C4-2B (cell line): ENCODE measurements around the gene CYP17A1.

Source experiments
- H3K27ac ChIP-seq: fragments of 450-650 bp; 2 replicates; pipeline ENCODE4 v1.5.1; 2017
- CTCF ChIP-seq: fragments of 450-650 bp; conservative IDR thresholded peaks from 2 replicates; pipeline ENCODE4 v1.5.1; 2017; ENCODE audit warnings: mild to moderate bottlenecking
- ZFX ChIP-seq: fragments of 450-650 bp; IDR thresholded peaks from 2 replicates; pipeline ENCODE4 v1.6.1; 2017

CYP17A1 gene

GRCh38 chr10:102811346-102811745 is 25.9 kb downstream of the CYP17A1 start:
- TF ChIP-seq CTCF (no peak), ZFX (no peak)
- H3K27ac ChIP-seq, result no peak overlapping the region

- TF ChIP-seq CTCF (no peak), ZFX (no peak)
- no peak overlapping the region for H3K27ac ChIP-seq
Measured at GRCh38 chr10:102808380-102808779, 28.8 kb downstream of the CYP17A1 start.

GRCh38 chr10:102804382-102805055 is 32.7 kb downstream of the CYP17A1 start:
- TF ChIP-seq ZFX, result no peak
- no peak for TF ChIP-seq CTCF
- H3K27ac ChIP-seq, result no peak overlapping the region

- no peak overlapping the region for H3K27ac ChIP-seq
- TF ChIP-seq ZFX, result no peak
- TF ChIP-seq CTCF, result no peak
Measured at GRCh38 chr10:102802920-102803534, 34.2 kb downstream of the CYP17A1 start.

GRCh38 chr10:102801978-102802377 is 35.2 kb downstream of the CYP17A1 start:
- TF ChIP-seq ZFX (no peak), CTCF (no peak)
- no peak overlapping the region for H3K27ac ChIP-seq

GRCh38 chr10:102801496-102801895 is 35.7 kb downstream of the CYP17A1 start:
- H3K27ac ChIP-seq, result no peak overlapping the region
- TF ChIP-seq CTCF, result no peak
- TF ChIP-seq ZFX, result no peak

- TF ChIP-seq ZFX, result no peak
- TF ChIP-seq CTCF, result no peak
- no peak overlapping the region for H3K27ac ChIP-seq
Measured at GRCh38 chr10:102800611-102801335, 36.4 kb downstream of the CYP17A1 start.
